ENCODE measurements around the gene FBXL4. TPM values are rescaled to one million over a fixed set of nuclear protein-coding genes. Genes with fewer than 3 reads are reported as not detected.

FBXL4 gene
- total and polyA plus RNA-seq, 2 of the 8 experiments (the other 6 are each of a cell fraction or from before 2014, with no cell fraction given) = 6.9 to 13.8 TPM

DNA sequence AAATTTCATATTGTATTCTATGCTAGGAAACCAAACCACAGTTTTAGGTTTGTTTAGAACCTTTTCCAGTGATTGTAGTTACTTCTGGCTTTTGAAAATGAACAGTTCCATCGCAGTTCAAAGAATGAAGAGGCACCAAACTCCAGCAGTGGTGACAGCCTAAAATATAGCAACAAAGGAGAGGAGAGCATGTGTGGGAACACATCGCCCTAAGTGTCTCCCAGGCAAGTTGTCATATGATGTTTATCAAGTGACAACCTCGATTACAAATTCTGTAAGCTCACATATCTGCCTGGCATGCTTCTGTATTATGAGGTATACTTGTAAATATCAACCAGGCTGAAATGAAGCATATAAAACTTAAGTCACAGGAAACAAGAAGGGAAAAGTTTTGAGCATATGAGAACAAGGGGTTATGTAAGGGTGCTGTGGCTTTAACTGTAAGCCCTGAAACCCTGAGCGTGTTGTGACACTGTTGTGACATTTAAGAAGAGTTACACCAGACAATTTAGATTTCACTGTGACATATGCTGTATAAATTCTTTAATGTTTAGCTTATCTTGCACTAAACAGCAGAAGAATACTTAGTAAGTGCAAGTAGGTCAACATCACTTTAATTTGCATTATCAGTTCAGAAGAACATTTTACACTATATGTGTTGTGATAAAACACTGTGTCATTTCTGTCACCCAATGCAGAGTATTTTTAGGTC is 29.1 kb upstream of the FBXL4 start (continued):
- TF ChIP-seq HDAC2 (IDR thresholded peaks at IDR 0.05; ENCODE audit: borderline replicate concordance in 1 of 2, low read depth in 2 of 2, low read length in 2 of 2) (no peak), E2F6 (IDR thresholded peaks at IDR 0.05) (no peak), TBP (IDR thresholded peaks at IDR 0.05; ENCODE audit: low read depth, low read length) (no peak), SP2 (IDR thresholded peaks at IDR 0.05; ENCODE audit: low read length) (no peak), SIN3A (conservative IDR thresholded peaks at IDR 0.05 in 1 of 2, IDR thresholded peaks at IDR 0.05 in 1 of 2; ENCODE audit: low read depth in 1 of 2, low read length in 2 of 2) (no peak), EGR1 (IDR thresholded peaks at IDR 0.05; ENCODE audit: borderline replicate concordance, low read depth, low read length) (no peak)

Data from H1 (cell line).